B cell (primary cell): ENCODE measurements around the gene MSH5.

Source experiments
- CTCF ChIP-seq: fragments of 200-600 bp; IDR thresholded peaks from one replicate; pipeline ENCODE4 v1.8.0; 2022; ENCODE audit warnings: antibody characterized with exemption, mild to moderate bottlenecking
- EZH2 ChIP-seq: IDR thresholded peaks from 2 replicates; pipeline ENCODE4 v1.6.1; 2012; ENCODE audit warnings: borderline replicate concordance, low read depth, mild to moderate bottlenecking, moderate library complexity, low read length; ENCODE audit not compliant: insufficient read depth, poor library complexity, severe bottlenecking

GRCh38 chr6:31765910-31766794 lies 26.3 kb downstream of the MSH5 start:
- TF ChIP-seq CTCF, result no peak
- no peak for TF ChIP-seq EZH2
